ENCODE results near the gene NAA38.

The NAA38 gene

DNA sequence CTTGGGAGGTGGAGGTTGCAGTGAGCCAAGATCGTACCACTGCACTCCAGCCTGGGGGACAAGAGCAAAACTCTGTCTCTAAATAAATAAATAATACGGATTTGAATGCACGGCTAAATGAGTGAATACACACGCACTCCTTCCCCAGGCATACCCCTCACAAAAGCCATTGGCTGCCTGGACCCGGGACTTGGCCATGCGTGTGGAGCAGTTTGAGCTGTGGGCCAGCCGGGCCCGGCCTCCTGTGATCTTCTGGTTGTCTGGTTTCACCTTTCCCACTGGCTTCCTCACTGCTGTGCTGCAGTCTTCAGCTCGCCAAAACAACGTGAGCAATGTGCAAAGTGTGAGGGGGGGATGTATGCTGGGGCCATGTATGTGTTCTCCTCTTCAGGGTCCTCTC is 24.9 kb downstream of the NAA38 start:
- H3K4me1 Mint-ChIP-seq = peaks cover 40% of the 10 kb centered on the region
- peaks cover 36% of the 10 kb centered on the region for H3K36me3 Mint-ChIP-seq (ENCODE audit: insufficient read depth)
- no peak for ATAC-seq (replicated peaks; ENCODE audit: extremely low read depth, poor library complexity, severe bottlenecking)
- H3K27me3 Mint-ChIP-seq = peaks cover 7% of the 10 kb centered on the region
- peak overlapping the region; percentile 91 for H3K4me3 Mint-ChIP-seq
- no peak for DNase-seq (ENCODE audit: low spot score in 2 of 2)
- no peak overlapping the region for H3K27ac Mint-ChIP-seq (ENCODE audit: low read depth)
- H3K9me3 Mint-ChIP-seq = no peaks in the 10 kb centered on the region

DNA sequence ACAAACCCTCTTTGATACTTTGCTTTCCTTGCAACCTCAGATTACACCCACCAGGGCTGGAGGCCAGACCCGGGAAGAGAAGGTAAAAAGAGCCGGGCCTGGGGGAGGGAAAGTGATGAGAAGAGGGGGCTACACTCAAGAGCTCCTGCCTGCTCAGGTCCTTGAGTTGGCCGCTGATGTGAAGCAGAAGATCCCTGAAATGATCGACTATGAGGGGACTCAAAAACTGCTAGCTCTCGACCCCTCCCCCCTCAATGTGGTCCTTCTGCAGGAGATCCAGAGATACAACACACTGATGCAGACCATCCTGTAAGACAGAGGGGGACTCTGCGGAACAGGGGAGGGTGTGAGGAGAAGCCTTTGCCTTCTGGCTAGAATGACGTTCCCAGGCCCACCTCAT is 26.1 kb downstream of the NAA38 start:
- Mint-ChIP-seq H3K36me3 (ENCODE audit: insufficient read depth) (peaks cover 28% of the 10 kb centered on the region), H3K27ac (ENCODE audit: low read depth) (no peak overlapping the region), H3K27me3 (peaks cover 7% of the 10 kb centered on the region), H3K4me1 (peaks cover 28% of the 10 kb centered on the region), H3K4me3 (peak overlapping the region; percentile 29), H3K9me3 (no peaks in the 10 kb centered on the region)
- no peak for DNase-seq (ENCODE audit: low spot score in 2 of 2)
- ATAC-seq (replicated peaks; ENCODE audit: extremely low read depth, poor library complexity, severe bottlenecking) = no peak

DNA sequence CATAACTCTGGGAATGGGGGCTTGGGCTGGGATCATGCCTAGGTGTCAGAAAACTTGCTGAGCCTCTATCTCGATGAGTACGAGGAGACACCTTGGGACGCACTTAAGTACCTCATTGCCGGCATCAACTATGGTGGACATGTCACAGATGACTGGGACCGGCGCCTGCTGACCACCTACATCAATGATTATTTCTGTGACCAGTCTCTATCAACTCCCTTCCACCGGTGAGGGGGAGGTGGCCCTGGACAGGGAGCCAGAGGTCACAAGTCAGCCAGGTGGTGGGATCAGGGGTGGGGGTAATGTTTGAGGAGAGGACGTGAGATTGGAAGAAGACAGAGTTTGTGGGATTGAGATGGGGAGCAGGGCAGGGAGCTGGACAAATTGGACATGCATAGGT is 26.7 kb downstream of the NAA38 start:
- no peak for ATAC-seq (replicated peaks; ENCODE audit: extremely low read depth, poor library complexity, severe bottlenecking)
- Mint-ChIP-seq H3K9me3 (no peaks in the 10 kb centered on the region), H3K36me3 (ENCODE audit: insufficient read depth) (peaks cover 22% of the 10 kb centered on the region), H3K4me1 (peaks cover 22% of the 10 kb centered on the region), H3K4me3 (no peak overlapping the region), H3K27ac (ENCODE audit: low read depth) (no peak overlapping the region), H3K27me3 (peaks cover 7% of the 10 kb centered on the region)
- DNase-seq (ENCODE audit: low spot score in 2 of 2) = no peak

DNA sequence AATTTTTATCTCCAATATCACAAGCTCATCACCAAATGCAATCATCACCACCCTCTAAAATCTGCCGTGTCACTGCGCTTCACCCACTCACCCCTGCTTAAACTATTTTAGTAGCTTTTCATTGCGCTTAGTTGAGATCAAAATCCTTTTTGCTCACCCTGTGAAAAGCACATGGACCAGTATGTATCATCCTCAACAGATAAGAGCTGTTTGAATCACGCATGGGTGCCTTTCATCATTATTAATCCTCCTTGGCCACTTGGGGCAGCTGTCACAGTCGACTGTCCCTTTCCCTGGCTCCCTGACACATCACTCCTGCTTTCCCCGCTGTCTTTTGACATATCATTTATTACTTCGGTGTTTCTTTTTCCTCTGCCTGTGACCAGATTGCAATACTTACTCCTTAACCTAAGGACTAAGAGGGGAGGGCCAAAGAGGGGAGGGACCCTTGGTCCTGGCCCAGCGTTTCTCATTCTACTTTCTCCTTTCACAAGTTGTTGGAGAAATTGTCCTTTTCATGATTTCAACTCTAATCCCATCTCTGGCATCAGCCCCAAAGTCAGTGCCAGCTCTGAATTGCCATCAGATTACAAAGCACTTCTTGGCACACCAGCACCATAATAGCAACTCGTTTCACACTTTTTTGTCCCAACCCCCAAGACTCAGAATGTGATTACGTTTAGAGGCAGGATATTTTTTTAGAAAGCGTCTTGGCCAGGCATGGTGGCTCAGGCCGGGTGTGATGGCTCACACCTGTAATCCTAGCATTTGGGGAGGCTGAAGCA is 32.0 kb downstream of the NAA38 start:
- H3K27me3 Mint-ChIP-seq = peaks cover 7% of the 10 kb centered on the region
- DNase-seq (ENCODE audit: low spot score in 2 of 2) (no peak), ATAC-seq (replicated peaks; ENCODE audit: extremely low read depth, poor library complexity, severe bottlenecking) (no peak)
- H3K36me3 Mint-ChIP-seq (ENCODE audit: insufficient read depth) = no peaks in the 10 kb centered on the region
- H3K9me3 Mint-ChIP-seq = no peaks in the 10 kb centered on the region
- H3K4me3 Mint-ChIP-seq = no peak overlapping the region
- no peak overlapping the region for H3K27ac Mint-ChIP-seq (ENCODE audit: low read depth)
- no peaks in the 10 kb centered on the region for H3K4me1 Mint-ChIP-seq

DNA sequence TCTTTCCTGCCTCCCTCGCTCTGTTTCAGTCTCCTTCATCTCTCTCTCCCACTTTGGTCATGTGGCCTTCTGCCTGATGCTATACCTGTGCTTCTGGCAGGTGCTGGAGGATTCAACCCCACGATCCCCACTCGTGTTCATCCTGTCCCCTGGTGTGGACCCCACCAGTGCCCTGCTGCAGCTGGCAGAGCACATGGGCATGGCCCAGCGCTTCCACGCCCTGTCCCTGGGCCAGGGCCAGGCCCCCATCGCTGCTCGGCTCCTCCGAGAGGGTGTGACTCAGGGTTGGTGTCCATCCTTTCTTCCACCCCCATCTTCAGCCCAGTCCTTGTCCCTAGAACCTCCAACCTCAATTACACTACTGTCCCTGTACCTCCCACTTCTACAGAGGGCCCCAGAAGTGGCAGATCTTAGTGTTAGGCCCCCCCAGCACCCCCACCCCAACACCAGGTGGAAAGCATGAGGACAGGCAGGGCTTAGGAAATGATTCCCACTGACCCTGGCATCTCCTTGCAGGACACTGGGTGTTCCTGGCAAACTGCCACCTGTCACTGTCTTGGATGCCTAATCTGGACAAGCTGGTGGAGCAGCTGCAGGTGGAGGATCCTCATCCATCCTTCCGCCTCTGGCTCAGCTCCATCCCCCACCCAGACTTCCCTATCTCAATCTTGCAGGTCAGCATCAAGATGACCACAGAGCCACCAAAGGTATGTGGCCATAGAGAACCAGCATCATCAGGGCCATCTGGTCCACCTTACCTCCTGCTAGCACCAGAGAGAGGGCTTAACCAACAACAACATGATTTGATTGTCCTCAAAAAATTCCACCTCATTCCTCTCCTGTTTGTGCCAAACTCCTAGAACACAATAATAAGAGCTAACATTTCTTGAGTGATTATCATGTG is 33.1 kb downstream of the NAA38 start:
- Mint-ChIP-seq H3K27ac (ENCODE audit: low read depth) (no peak overlapping the region), H3K27me3 (peaks cover 3% of the 10 kb centered on the region), H3K36me3 (ENCODE audit: insufficient read depth) (no peaks in the 10 kb centered on the region), H3K9me3 (no peaks in the 10 kb centered on the region), H3K4me1 (no peaks in the 10 kb centered on the region), H3K4me3 (no peak overlapping the region)
- ATAC-seq (replicated peaks; ENCODE audit: extremely low read depth, poor library complexity, severe bottlenecking) (no peak), DNase-seq (ENCODE audit: low spot score in 2 of 2) (no peak)

DNA sequence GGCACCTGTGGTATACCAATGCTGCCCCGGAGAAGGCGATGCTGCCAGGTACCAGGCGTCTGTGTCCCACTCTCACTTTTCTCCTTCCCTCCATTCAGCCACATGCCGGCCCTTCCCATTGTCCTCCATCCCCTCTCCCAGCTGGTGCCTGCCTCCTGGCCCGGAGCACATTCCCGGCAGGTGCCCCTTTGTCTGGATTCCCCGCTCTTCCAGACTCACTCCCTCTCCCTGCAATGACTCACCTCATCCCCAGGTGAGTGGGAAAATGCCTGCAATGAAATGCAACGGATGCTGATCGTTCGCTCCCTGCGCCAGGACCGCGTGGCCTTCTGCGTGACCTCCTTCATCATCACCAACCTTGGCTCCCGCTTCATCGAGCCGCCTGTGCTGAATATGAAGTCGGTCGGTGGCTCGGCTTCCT is 33.8 kb downstream of the NAA38 start:
- no peak for DNase-seq (ENCODE audit: low spot score in 2 of 2)
- H3K27ac Mint-ChIP-seq (ENCODE audit: low read depth) = no peak overlapping the region
- H3K4me1 Mint-ChIP-seq = no peaks in the 10 kb centered on the region
- no peaks in the 10 kb centered on the region for H3K9me3 Mint-ChIP-seq
- H3K4me3 Mint-ChIP-seq = no peak overlapping the region
- no peaks in the 10 kb centered on the region for H3K27me3 Mint-ChIP-seq
- no peak for ATAC-seq (replicated peaks; ENCODE audit: extremely low read depth, poor library complexity, severe bottlenecking)
- no peaks in the 10 kb centered on the region for H3K36me3 Mint-ChIP-seq (ENCODE audit: insufficient read depth)

DNA sequence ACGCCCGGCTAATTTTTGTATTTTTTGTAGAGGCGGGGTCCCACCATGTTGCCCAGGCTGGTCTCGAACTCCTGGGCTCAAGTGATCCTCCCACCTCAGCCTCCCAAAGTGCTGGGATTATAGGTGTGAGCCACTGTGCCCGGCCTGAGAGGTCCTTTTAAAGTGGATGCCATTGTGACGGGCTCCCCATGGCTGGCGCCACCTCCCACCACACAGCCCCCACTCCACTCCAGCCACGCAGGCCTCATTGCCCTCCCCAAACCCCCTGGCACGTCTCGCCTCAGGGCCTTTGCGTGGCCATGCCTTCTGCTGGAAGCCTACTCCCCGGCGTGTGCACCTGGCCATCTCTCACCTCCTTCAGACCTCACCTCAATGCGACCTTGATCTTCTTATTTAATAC is 35.2 kb downstream of the NAA38 start:
- Mint-ChIP-seq H3K4me1 (no peaks in the 10 kb centered on the region), H3K4me3 (no peak overlapping the region), H3K27me3 (no peaks in the 10 kb centered on the region), H3K27ac (ENCODE audit: low read depth) (peak overlapping the region; percentile 72), H3K9me3 (no peaks in the 10 kb centered on the region), H3K36me3 (ENCODE audit: insufficient read depth) (no peaks in the 10 kb centered on the region)
- no peak for DNase-seq (ENCODE audit: low spot score in 2 of 2)
- ATAC-seq (replicated peaks; ENCODE audit: extremely low read depth, poor library complexity, severe bottlenecking) = no peak

DNA sequence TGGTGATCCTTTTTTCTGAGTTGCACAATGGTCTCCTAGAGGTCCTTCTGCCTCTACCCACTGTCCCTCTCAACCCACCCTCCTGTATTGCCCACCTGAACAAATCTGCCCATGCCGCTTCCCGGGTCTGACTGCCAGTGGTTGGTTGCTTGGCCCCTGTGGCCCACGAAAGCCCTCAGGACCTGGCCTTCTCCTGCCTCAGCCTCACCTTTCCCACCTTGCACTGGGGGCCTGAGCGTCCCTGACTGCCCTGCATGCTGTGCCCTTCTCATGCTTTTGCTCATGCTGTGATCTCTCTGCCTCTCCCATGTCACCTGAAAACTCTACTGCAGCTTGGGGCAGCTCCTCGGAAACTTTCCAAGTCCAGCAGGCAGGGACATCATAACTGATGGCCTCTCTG is 37.1 kb downstream of the NAA38 start:
- no peak for DNase-seq (ENCODE audit: low spot score in 2 of 2)
- H3K9me3 Mint-ChIP-seq = no peaks in the 10 kb centered on the region
- H3K27ac Mint-ChIP-seq (ENCODE audit: low read depth) = no peak overlapping the region
- ATAC-seq (replicated peaks; ENCODE audit: extremely low read depth, poor library complexity, severe bottlenecking) = no peak
- H3K27me3 Mint-ChIP-seq = no peaks in the 10 kb centered on the region
- H3K36me3 Mint-ChIP-seq (ENCODE audit: insufficient read depth) = no peaks in the 10 kb centered on the region
- no peak overlapping the region for H3K4me3 Mint-ChIP-seq
- H3K4me1 Mint-ChIP-seq = no peaks in the 10 kb centered on the region

DNA sequence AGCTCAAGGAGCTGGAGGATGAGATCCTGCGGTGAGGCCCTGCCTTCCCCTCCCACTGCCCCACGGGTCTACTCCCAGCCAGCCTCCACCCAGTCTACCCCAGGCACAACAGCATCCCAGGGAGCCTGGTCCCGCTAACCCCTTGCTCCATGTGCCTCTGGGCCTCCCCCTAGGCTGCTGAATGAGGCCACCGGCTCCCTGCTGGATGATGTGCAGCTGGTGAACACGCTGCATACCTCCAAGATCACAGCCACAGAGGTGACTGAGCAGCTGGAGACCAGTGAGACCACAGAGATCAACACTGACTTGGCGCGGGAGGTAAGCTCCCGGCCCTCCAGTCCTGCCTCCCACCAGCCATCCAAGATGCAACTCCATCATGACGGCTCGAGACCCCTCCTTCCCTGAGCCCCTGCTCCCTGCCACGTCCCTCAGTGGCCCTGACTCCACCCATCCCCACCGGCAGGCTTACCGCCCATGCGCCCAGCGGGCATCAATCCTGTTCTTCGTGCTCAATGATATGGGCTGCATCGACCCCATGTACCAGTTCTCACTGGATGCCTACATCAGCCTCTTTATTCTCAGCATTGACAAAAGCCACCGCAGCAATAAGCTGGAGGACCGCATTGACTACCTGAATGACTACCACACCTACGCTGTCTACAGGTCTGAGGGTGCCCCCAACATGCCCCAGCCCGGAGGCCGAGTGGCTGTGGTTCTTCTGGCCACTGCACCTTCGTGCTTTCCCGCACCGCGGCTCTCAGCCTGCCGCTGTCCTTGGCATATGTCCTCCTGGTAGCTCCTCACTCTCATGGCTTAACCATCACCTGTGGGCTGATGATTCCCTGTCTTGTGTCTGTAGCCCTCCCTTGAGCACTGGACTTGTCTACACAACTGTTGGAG is 38.4 kb downstream of the NAA38 start:
- no peaks in the 10 kb centered on the region for H3K9me3 Mint-ChIP-seq
- DNase-seq (ENCODE audit: low spot score in 2 of 2) (no peak), ATAC-seq (replicated peaks; ENCODE audit: extremely low read depth, poor library complexity, severe bottlenecking) (no peak)
- H3K27me3 Mint-ChIP-seq = no peaks in the 10 kb centered on the region
- no peak overlapping the region for H3K4me3 Mint-ChIP-seq
- H3K4me1 Mint-ChIP-seq = no peaks in the 10 kb centered on the region
- no peaks in the 10 kb centered on the region for H3K36me3 Mint-ChIP-seq (ENCODE audit: insufficient read depth)
- no peak overlapping the region for H3K27ac Mint-ChIP-seq (ENCODE audit: low read depth)

DNA sequence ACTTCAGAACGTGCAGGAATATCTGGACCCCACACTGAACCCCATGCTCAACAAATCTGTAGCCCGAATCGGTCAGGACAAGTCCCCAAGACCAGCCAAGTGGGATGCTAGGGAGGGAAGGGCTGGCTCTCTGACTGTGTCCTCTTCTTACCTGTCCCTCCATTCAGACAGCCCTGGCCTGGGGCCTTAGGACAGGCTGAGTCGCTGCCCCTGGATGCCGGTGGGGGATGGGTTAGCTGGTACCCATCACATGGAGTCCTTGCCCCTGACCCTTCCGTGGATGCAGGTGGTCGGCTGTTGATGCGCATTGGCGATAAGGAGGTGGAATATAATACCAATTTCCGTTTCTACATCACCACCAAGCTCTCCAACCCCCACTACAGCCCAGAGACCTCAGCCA is 39.3 kb downstream of the NAA38 start:
- Mint-ChIP-seq H3K4me3 (no peak overlapping the region), H3K9me3 (no peaks in the 10 kb centered on the region), H3K4me1 (no peaks in the 10 kb centered on the region), H3K27me3 (no peaks in the 10 kb centered on the region), H3K27ac (ENCODE audit: low read depth) (no peak overlapping the region), H3K36me3 (ENCODE audit: insufficient read depth) (no peaks in the 10 kb centered on the region)
- DNase-seq (ENCODE audit: low spot score in 2 of 2) (no peak), ATAC-seq (replicated peaks; ENCODE audit: extremely low read depth, poor library complexity, severe bottlenecking) (no peak)

DNA sequence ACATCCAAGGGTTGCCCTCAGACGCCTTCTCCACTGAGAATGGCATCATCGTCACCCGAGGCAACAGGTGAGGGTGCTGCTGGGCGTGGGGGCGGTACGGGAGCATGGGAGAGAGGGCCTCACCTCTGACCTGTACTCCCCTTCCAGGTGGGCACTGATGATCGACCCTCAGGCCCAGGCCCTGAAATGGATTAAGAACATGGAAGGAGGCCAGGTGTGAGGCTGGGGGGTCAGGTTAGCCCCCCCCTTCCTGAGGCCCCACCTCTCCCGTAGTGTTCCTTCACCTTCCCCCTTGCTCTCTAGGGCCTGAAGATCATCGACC is 39.8 kb downstream of the NAA38 start:
- no peak for DNase-seq (ENCODE audit: low spot score in 2 of 2)
- no peaks in the 10 kb centered on the region for H3K27me3 Mint-ChIP-seq

DNA sequence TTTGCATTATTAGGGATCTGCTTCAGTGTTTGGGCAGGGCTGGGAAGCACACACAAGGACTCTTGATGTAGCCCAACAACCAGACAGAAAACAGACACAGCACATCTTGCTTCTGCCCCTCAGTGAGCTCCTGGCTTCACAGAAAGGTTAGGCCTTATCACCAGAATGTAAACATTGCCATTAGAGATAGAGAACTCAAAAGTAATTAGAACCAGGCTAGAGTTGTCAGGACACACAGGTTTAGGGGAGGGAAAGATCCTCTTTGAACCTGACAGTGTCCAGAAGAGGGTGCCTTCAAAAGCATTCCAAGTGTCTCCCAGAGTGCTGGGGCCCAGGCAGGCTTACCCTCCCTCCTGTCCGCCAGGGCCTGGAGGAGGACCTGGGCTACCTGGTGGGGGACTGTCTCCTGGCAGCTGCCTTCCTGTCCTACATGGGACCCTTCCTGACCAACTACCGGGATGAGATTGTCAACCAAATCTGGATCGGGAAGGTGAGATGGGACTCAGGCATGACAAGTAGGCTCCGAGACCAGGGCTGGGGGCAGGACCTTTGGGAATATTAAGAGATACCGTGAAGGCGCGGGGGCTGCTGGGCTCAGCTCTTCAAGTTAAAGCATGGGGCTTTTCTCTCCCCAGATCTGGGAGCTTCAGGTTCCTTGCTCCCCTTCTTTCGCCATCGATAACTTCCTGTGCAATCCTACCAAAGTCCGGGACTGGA is 40.3 kb downstream of the NAA38 start:
- no peaks in the 10 kb centered on the region for H3K4me1 Mint-ChIP-seq
- H3K36me3 Mint-ChIP-seq (ENCODE audit: insufficient read depth) = no peaks in the 10 kb centered on the region
- H3K27me3 Mint-ChIP-seq = no peaks in the 10 kb centered on the region
- no peak overlapping the region for H3K4me3 Mint-ChIP-seq
- H3K9me3 Mint-ChIP-seq = no peaks in the 10 kb centered on the region
- no peak for ATAC-seq (replicated peaks; ENCODE audit: extremely low read depth, poor library complexity, severe bottlenecking)
- DNase-seq (ENCODE audit: low spot score in 2 of 2) = no peak
- H3K27ac Mint-ChIP-seq (ENCODE audit: low read depth) = no peak overlapping the region

More for the DNA sequence above, 39.8 kb downstream of the NAA38 start:
- no peak overlapping the region for H3K4me3 Mint-ChIP-seq
- no peaks in the 10 kb centered on the region for H3K4me1 Mint-ChIP-seq
- no peak for ATAC-seq (replicated peaks; ENCODE audit: extremely low read depth, poor library complexity, severe bottlenecking)
- no peaks in the 10 kb centered on the region for H3K9me3 Mint-ChIP-seq
- no peak overlapping the region for H3K27ac Mint-ChIP-seq (ENCODE audit: low read depth)
- H3K36me3 Mint-ChIP-seq (ENCODE audit: insufficient read depth) = no peaks in the 10 kb centered on the region
